NB4 (cell line): ENCODE data around the gene FOXI2.

Experiments
- DNase-seq: peaks from one replicate; pipeline ENCODE4 v3.0.0; 2010; ENCODE audit warnings: low read depth
- H3K4me3 ChIP-seq: one replicate; pipeline ENCODE4 v1.5.1; 2011; ENCODE audit warnings: mild to moderate bottlenecking, low read depth, low read length, moderate library complexity
- MYC ChIP-seq: IDR thresholded peaks from 2 replicates; pipeline ENCODE4 v1.6.1; 2011; ENCODE audit warnings: low read depth, low read length
- POLR2A ChIP-seq: IDR thresholded peaks from 2 replicates; pipeline ENCODE4 v1.6.1; 2011; ENCODE audit warnings: mild to moderate bottlenecking; ENCODE audit not compliant: insufficient read length; ENCODE audit errors: extremely low read depth
- TF ChIP-seq, protein P1 (sequence below): IDR thresholded peaks from 2 replicates; pipeline ENCODE4 v1.6.1; 2011; ENCODE audit warnings: low read depth, low read length
- TF ChIP-seq, protein P2 (sequence below): IDR thresholded peaks from one replicate; pipeline ENCODE4 v1.5.1; 2012; ENCODE audit warnings: low read depth, low read length

Gene FOXI2

DNA sequence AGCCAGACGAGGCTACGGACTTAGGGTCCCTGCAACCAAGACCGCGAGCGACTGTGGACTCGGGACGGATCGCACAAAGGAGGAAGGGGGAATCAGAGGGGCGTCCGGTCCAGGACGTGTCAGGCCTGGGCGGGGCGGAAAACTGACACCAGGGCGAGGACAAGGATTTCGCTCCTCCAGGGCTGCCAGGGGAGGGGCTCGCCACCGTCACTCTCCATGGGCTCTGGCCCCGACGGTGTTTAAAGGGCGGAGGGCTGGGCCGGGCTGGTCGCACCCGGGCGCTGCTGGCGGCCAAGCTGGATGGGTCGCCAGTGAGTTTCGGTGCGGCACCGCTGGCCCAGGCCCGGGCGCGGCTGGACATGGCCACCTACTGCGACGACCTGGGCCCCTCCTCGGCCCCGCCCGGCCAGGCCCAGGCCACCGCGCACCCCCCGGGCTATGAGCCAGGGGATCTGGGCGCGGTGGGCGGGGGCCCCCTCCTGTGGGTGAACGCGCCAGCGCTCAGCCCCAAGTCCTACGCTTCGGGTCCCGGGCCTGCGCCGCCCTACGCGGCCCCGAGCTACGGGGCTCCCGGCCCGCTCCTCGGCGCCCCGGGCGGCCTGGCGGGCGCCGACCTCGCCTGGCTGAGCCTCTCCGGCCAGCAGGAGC is at the start of gene FOXI2:
TSS of gene FOXI2 (plus strand) at position 271 of the 648 bp plus-strand sequence. CDS start at position 360, 89 bp downstream.
- H3K4me3 ChIP-seq: no peak within 1 kb of the TSS
- DNase-seq: no peak
- TF ChIP-seq, protein P1, sequence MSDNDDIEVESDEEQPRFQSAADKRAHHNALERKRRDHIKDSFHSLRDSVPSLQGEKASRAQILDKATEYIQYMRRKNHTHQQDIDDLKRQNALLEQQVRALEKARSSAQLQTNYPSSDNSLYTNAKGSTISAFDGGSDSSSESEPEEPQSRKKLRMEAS: no peak

DNA sequence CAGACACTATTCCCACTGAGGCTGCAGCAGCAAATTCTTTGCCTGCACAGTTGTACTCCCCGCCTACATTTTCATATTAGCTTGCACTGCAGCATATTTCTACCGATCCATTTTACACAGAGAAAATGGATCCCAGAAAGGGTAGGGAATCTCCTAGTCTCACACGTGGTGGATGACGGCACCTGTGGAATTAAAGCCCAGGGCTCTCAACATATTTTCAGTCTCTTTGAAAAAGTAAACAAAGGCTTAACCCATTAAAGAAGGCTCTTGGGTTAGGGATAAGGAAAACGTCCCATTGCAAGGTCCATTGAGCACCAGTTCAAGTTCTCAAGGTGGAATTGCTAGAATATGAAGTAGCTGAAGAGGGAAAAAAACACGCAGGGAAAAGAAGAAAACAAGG is 49.4 kb upstream of the FOXI2 start:
- TF ChIP-seq POLR2A (no peak), MYC (no peak)
- TF ChIP-seq, protein P2, sequence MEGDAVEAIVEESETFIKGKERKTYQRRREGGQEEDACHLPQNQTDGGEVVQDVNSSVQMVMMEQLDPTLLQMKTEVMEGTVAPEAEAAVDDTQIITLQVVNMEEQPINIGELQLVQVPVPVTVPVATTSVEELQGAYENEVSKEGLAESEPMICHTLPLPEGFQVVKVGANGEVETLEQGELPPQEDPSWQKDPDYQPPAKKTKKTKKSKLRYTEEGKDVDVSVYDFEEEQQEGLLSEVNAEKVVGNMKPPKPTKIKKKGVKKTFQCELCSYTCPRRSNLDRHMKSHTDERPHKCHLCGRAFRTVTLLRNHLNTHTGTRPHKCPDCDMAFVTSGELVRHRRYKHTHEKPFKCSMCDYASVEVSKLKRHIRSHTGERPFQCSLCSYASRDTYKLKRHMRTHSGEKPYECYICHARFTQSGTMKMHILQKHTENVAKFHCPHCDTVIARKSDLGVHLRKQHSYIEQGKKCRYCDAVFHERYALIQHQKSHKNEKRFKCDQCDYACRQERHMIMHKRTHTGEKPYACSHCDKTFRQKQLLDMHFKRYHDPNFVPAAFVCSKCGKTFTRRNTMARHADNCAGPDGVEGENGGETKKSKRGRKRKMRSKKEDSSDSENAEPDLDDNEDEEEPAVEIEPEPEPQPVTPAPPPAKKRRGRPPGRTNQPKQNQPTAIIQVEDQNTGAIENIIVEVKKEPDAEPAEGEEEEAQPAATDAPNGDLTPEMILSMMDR: no peak
- TF ChIP-seq, protein P1: no peak
- DNase-seq: no peak
- no peak overlapping the region for H3K4me3 ChIP-seq

DNA sequence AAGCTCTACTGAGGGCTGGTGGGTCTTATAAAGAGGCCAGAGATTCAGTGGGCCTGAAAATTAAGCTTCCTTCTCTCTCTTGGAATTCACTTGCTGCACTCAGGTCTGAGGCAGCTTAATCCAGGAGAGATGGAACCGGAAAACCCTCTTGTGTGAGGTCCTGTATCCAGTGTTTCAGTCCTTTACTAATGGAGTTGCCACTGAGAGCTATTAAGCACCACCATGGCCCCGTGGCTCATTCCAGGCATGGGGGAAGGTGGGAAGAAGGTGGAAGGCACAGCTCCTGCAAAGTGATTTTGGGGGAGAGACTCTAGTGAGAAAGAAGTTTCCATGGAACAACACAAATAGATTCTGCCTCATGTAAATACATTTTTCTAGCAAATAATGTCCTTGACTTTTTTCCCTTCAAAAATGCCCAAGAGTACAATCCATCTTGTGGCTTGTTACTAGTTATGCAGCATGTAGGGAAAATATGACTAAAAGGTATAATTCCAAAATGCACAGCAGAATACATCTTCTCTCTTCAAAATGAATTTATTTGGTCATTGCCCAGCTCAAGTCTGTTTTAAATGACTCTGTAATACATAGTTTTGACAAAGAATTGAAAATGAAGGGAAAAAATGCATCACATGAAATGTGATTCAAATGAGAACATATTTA is 46.7 kb upstream of the FOXI2 start:
- TF ChIP-seq, protein P1: no peak
- TF ChIP-seq, protein P2: no peak
- TF ChIP-seq MYC (no peak), POLR2A (no peak)
- H3K4me3 ChIP-seq: no peak overlapping the region
- no peak for DNase-seq

DNA sequence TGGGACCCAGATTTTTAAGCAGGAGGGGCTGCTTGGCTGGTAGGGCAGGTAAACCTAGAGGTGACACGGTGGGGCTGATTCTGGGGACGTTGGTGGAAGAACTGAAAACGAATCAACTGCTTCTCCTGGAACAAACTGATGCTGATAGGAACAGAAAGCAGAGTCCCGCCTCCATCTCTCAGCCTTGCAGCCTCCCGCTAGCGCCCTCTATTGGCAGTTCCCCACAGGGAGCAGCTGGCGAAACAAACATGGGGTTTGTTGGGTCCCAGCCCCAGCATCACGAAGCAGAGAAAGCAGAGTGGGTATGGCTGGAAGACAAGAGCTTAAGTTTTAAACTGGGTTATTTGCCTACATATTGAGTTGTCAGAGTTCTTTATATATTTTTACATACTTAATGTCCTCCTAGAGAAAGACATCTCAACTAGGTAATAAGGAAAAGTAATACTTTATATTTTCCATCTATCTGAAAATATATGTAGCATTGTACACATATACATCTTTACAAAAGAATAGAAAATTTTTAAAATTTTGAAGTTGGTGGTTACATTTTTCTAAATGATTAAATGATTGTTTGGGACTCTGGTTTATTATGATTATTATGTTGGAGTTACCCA is 42.3 kb upstream of the FOXI2 start:
- peak; percentile 75 for DNase-seq
- H3K4me3 ChIP-seq: no peak overlapping the region
- TF ChIP-seq, protein P2: peak; percentile 99
- TF ChIP-seq, protein P1: no peak

DNA sequence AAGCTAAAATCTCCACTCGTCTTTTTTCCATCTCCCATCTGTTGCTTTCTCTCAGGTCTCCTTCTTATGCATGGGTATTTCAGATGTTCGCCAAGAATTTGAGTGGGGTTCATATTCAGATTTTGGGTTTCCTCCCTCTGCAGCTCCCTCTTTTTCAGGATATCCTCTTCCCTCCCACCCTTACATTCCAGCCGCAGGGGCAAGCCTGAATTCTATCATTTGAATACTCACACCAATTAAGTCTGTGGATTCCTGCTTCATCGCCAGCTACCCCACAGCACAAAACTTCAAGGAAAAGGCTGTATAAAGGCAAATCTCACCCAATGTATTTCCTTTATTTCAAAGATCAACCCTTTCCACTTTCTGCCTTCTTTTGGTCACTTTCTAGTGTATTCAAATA is 41.6 kb upstream of the FOXI2 start:
- H3K4me3 ChIP-seq: no peak overlapping the region
- TF ChIP-seq POLR2A: no peak
- TF ChIP-seq MYC: no peak
- TF ChIP-seq, protein P1: no peak
- TF ChIP-seq, protein P2: no peak
- DNase-seq: no peak

DNA sequence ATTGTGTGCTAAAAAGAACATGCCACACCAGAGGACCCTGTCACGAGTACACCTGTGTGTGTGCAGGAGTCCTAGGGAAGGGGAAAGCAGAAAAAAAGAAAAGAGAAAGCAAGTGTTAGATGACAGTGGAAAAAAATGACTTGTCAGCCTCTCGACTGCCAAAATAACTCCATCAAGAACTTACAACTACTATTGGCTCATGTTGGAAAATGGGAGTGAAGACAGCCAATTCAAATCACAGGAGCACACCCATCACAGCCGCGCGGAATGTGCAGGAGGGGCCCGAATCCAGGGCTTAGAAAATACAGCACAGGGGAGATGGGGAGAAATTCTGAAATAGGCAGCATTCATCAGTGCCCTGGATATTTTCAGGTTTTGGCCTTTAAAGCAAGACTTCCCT is 38.1 kb upstream of the FOXI2 start:
- DNase-seq: no peak
- TF ChIP-seq, protein P2: no peak
- no peak for TF ChIP-seq POLR2A
- no peak for TF ChIP-seq MYC
- TF ChIP-seq, protein P1: no peak
- no peak overlapping the region for H3K4me3 ChIP-seq
